EL (cell line): ENCODE results near the gene ORAI1.
"Not testable (repeated sequence)": the region's sequence is repeated elsewhere in the genome, so short reads cannot be mapped to it uniquely, and the experiment has no call there.

Experiments used
- DNase-seq: peaks from one replicate; pipeline ENCODE4 v3.0.0-alpha.2; 2016

Gene ORAI1

GRCh38 chr12:121608301-121608700, 18.0 kb upstream of the ORAI1 start:
- no peak for DNase-seq

- peak; percentile 24 for DNase-seq
Observed at GRCh38 chr12:121610239-121611149, 15.8 kb upstream of the ORAI1 start.

GRCh38 chr12:121611306-121611705, 15.0 kb upstream of the ORAI1 start:
- DNase-seq = no peak

GRCh38 chr12:121613462-121613861, 12.9 kb upstream of the ORAI1 start:
- no peak for DNase-seq

- no peak for DNase-seq
Observed at GRCh38 chr12:121614872-121615467, 11.4 kb upstream of the ORAI1 start.

GRCh38 chr12:121618659-121619233, 7.6 kb upstream of the ORAI1 start:
- no peak for DNase-seq

GRCh38 chr12:121620333-121620891, 5.9 kb upstream of the ORAI1 start:
- DNase-seq = no peak

- DNase-seq = peak; percentile 84
Observed at GRCh38 chr12:121626853-121627640, 717 bp downstream of the ORAI1 start.

GRCh38 chr12:121628037-121628436, 1.7 kb downstream of the ORAI1 start:
- DNase-seq = peak; percentile 56

- no peak for DNase-seq
Observed at GRCh38 chr12:121628536-121628935, 2.2 kb downstream of the ORAI1 start.

- DNase-seq = no peak
Observed at GRCh38 chr12:121630791-121631355, 4.5 kb downstream of the ORAI1 start.

- no peak for DNase-seq
Observed at GRCh38 chr12:121632069-121632970, 6.0 kb downstream of the ORAI1 start.

GRCh38 chr12:121633833-121634196, 7.5 kb downstream of the ORAI1 start:
- not testable (repeated sequence) for DNase-seq

- no peak for DNase-seq
Observed at GRCh38 chr12:121634836-121635235, 8.5 kb downstream of the ORAI1 start.

GRCh38 chr12:121637231-121637914, 11.0 kb downstream of the ORAI1 start:
- DNase-seq = no peak

GRCh38 chr12:121638298-121639202, 12.2 kb downstream of the ORAI1 start:
- DNase-seq = no peak

GRCh38 chr12:121641343-121641630, 15.0 kb downstream of the ORAI1 start:
- DNase-seq = no peak

- no peak for DNase-seq
Observed at GRCh38 chr12:121648458-121649028, 22.2 kb downstream of the ORAI1 start.

- DNase-seq = no peak
Observed at GRCh38 chr12:121649322-121649721, 23.0 kb downstream of the ORAI1 start.
